ENCODE results near the gene LTV1. TPM values are rescaled to one million over a fixed set of nuclear protein-coding genes. Genes with fewer than 3 reads are reported as not detected.

LTV1 gene
- total RNA-seq, 6 donors from 2014 or later: 18.7 to 29.3 (median 21.5) TPM

DNA sequence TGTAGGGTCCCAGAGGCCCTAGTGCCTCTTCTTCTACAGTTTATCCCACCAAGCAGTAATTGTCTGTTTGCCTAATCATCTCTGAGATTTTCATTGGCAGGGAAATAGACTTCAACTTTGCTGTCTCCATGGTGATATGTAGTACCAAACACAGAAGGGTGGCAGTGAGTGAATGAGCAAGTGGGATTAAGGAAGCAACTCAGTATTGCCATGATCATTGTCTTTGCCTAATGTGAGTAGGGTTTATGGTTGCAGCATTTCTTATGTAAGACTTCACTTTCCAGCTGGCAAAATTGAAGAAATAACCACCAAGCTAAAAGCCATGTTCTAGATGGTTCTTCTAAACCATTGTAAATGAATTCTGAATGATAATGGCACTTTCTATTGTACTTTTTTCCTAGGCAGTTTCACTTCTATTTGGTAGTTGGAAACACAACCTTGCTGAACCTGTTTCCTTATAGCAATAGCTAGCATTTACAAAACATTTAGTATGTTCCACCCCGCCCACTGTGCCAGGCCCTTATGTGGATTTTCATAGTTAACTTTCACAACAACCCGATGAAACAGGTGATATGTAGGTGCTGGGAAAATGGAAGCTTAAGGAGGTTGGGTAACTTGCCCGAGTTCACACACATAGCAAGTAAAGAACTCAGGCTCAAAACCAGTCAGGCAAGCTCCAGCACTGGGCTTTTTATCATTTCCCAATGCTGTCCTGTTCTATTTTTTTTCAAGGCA, 53.2 kb downstream of the LTV1 start:
- no peaks in the 10 kb centered on the region for H3K4me1 ChIP-seq
- no peak overlapping the region for H3K4me3 ChIP-seq
- no peaks in the 10 kb centered on the region for H3K9me3 ChIP-seq
- peak; percentile 43 to 47 for ATAC-seq (ENCODE audit: low FRiP score in 2 of 2)
- TF ChIP-seq EP300 (IDR thresholded peaks at IDR 0.05): peak in 1 of 4 donors; percentile 36
- TF ChIP-seq POLR2AphosphoS5 (IDR thresholded peaks at IDR 0.05): no peak
- TF ChIP-seq, protein P1, sequence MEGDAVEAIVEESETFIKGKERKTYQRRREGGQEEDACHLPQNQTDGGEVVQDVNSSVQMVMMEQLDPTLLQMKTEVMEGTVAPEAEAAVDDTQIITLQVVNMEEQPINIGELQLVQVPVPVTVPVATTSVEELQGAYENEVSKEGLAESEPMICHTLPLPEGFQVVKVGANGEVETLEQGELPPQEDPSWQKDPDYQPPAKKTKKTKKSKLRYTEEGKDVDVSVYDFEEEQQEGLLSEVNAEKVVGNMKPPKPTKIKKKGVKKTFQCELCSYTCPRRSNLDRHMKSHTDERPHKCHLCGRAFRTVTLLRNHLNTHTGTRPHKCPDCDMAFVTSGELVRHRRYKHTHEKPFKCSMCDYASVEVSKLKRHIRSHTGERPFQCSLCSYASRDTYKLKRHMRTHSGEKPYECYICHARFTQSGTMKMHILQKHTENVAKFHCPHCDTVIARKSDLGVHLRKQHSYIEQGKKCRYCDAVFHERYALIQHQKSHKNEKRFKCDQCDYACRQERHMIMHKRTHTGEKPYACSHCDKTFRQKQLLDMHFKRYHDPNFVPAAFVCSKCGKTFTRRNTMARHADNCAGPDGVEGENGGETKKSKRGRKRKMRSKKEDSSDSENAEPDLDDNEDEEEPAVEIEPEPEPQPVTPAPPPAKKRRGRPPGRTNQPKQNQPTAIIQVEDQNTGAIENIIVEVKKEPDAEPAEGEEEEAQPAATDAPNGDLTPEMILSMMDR (IDR thresholded peaks at IDR 0.05): no peak
- TF ChIP-seq POLR2A (IDR thresholded peaks at IDR 0.05): no peak
- peak overlapping the region in 3 of 4 donors; percentile 1 to 9 (median 8) for H3K27ac ChIP-seq
- H3K27me3 ChIP-seq: no peaks in the 10 kb centered on the region
- no peaks in the 10 kb centered on the region for H3K36me3 ChIP-seq
- WGBS, 2 donors: 74 to 75% methylated on average over 3 of the region's 3 CpGs
- DNase-seq: peak in 1 of 2 donors; percentile 81

DNA sequence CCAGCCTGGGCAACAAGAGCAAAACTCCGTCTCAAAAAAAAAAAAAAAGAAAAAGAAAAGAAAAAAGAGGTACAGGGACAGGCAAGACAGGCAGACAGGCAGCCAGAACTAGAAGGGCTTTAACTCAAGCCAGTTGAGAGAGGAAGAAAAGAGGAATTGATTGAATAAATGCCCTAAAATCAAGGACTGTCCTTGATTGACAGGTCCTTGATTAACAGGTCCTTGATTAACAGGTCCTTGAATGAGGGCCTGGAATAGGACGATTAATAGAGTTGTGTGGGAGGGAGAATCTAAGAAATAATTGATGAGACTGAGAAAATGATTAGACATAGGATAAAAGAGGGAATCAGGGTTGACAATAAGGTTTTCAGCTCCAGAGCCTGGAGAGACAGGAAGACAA, 57.2 kb downstream of the LTV1 start:
- no peak for DNase-seq
- Histone ChIP-seq H3K4me3 (no peak overlapping the region), H3K27ac (no peak overlapping the region), H3K9me3 (no peaks in the 10 kb centered on the region), H3K27me3 (no peaks in the 10 kb centered on the region), H3K4me1 (peaks cover 0 to 13% (median 9%) of the 10 kb centered on the region in 4 donors), H3K36me3 (no peaks in the 10 kb centered on the region)
- ATAC-seq (ENCODE audit: low FRiP score in 2 of 2): no peak
- WGBS, 2 donors: 88 to 89% methylated on average over 2 of the region's 2 CpGs
- TF ChIP-seq, protein P1 (IDR thresholded peaks at IDR 0.05): no peak
- TF ChIP-seq EP300 (IDR thresholded peaks at IDR 0.05): no peak

DNA sequence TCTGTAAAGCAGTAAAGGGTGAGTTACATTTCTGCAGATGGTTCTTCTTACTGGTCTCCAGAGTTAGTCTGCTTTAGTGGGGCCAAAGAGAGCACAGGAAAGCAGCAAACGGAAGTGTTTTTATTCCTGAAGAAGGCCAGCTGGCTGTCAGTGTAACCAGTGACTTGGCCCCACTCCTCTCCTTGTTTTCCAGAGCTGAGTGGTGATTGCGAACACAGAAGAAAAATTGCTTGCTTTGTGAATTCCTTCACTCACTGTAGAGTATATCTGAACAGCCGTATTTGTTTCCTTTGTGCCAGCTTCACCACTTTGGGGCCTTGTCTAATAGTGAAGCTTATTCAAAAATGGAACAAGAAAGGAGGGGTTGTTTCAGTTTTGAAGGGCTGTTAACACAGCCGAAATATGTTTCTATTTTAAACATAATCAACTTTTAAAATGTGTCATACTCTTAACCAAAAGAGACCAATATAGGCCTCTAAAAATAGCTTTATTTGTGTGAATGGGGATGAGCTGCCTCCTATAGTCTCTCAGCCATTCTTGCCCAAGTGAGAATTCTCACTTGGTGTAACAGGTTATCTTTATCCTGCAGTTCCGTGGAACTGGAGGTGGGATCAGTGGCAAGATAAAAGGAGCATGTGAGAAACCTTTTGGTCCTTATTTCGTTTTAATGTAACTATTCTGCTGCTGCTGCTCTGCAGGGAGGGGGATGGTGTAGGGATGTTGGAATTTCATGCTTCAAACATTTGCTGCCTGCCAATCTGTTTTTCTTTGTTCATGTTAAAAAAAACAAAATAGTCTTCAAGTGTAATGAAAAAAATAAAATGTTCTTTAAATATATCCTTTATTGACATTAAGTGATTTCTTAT, 59.0 kb downstream of the LTV1 start:
- 24 to 29% methylated on average over 6 of the region's 6 CpGs for whole genome bisulfite sequencing, 2 donors

DNA sequence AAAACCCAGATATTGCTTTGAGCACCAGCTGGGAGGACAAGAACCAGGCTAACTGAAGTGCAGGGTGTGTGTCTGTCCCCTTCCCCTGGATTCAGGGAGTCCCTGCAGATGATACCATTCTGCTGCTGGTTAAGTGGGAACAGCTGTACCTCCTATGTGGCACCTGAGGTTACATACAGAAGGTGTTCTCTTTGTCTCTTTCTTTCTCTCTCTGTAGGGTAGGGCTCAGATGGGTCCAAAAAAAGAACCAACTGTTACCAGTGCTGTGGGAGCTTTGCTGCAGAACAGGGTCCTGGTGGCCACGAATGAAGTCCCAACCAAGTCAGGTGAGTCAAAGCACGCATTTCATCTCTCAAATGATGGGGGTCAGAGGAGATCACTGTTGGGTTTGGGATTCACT, 59.7 kb downstream of the LTV1 start:
- H3K27ac ChIP-seq: no peak overlapping the region
- ATAC-seq (ENCODE audit: low FRiP score in 2 of 2) (no peak), DNase-seq (no peak)
- H3K9me3 ChIP-seq: no peaks in the 10 kb centered on the region
- H3K4me3 ChIP-seq: no peak overlapping the region
- 91 to 96% methylated on average over 2 of the region's 2 CpGs for whole genome bisulfite sequencing, 2 donors
- H3K4me1 ChIP-seq: peaks cover 0 to 13% (median 9%) of the 10 kb centered on the region in 4 donors
- H3K27me3 ChIP-seq: no peaks in the 10 kb centered on the region
- H3K36me3 ChIP-seq: no peaks in the 10 kb centered on the region
- TF ChIP-seq POLR2A (IDR thresholded peaks at IDR 0.05) (no peak), EP300 (IDR thresholded peaks at IDR 0.05) (no peak)
- TF ChIP-seq, protein P1 (IDR thresholded peaks at IDR 0.05): no peak

More for the DNA sequence above, 59.0 kb downstream of the LTV1 start:
- H3K27me3 ChIP-seq: no peaks in the 10 kb centered on the region
- no peak overlapping the region for H3K4me3 ChIP-seq
- no peaks in the 10 kb centered on the region for H3K36me3 ChIP-seq
- peaks cover 0 to 13% (median 9%) of the 10 kb centered on the region in 4 donors for H3K4me1 ChIP-seq
- peak in 1 of 2 donors; percentile 26 for DNase-seq
- H3K9me3 ChIP-seq: no peaks in the 10 kb centered on the region
- peak in 1 of 2 donors; percentile 27 for TF ChIP-seq POLR2AphosphoS5 (IDR thresholded peaks at IDR 0.05)
- TF ChIP-seq POLR2A (IDR thresholded peaks at IDR 0.05): no peak
- H3K27ac ChIP-seq: peak overlapping the region in 3 of 4 donors; percentile 27 to 30 (median 28)
- ATAC-seq (ENCODE audit: low FRiP score in 2 of 2): peak; percentile 54 to 63

DNA sequence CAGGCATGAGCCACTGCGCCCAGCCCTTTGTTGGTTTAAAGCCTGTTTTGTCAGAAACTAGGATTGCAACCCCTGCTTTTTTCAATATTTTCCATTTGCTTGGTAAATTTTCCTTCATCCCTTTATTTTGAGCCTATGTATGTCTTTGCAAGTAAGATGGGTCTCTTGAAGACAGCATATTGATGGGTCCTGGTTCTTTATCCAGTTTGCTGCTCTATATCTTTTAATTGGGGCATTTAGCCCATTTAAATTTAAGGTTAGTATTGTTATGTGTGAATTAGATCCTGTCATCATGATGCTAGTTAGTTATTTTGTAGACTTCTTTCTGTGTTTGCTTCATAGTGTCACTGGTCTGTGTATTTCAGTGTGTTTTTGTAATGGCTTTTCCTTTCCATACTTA, 67.9 kb downstream of the LTV1 start:
- Histone ChIP-seq H3K27ac (no peak overlapping the region), H3K27me3 (no peaks in the 10 kb centered on the region), H3K4me3 (no peak overlapping the region), H3K4me1 (no peaks in the 10 kb centered on the region), H3K9me3 (peaks cover 0 to 9% (median 0%) of the 10 kb centered on the region in 4 donors), H3K36me3 (no peaks in the 10 kb centered on the region)
- 93 to 100% methylated on average over 1 of the region's 1 CpG for whole genome bisulfite sequencing, 2 donors
- TF ChIP-seq, protein P1 (IDR thresholded peaks at IDR 0.05): no peak
- no peak for TF ChIP-seq POLR2A (IDR thresholded peaks at IDR 0.05)
- TF ChIP-seq EP300 (IDR thresholded peaks at IDR 0.05): no peak
- no peak for TF ChIP-seq POLR2AphosphoS5 (IDR thresholded peaks at IDR 0.05)
- DNase-seq: no peak
- no peak for ATAC-seq (ENCODE audit: low FRiP score in 2 of 2)

All from upper lobe of left lung (tissue), 6 donors.